ENCODE data around the gene KLHL8.
"Not testable (repeated sequence)": the region's sequence is repeated elsewhere in the genome, so short reads cannot be mapped to it uniquely, and the experiment has no call there.

The KLHL8 gene

GRCh38 chr4:87225936-87226335 lies 5.5 kb upstream of the KLHL8 start:
- no peak for DNase-seq

- DNase-seq: no peak
Observed at GRCh38 chr4:87224141-87224923, 3.9 kb upstream of the KLHL8 start.

- peak; percentile 41 for DNase-seq
Observed at GRCh38 chr4:87219632-87220093, 755 bp downstream of the KLHL8 start.

GRCh38 chr4:87217235-87217763 lies 3.1 kb downstream of the KLHL8 start:
- DNase-seq: not testable (repeated sequence)

- DNase-seq: no peak
Observed at GRCh38 chr4:87216469-87216868, 3.9 kb downstream of the KLHL8 start.

- no peak for DNase-seq
Observed at GRCh38 chr4:87213421-87214075, 6.9 kb downstream of the KLHL8 start.

GRCh38 chr4:87211249-87211952 lies 9.0 kb downstream of the KLHL8 start:
- DNase-seq: no peak

GRCh38 chr4:87209696-87210095 lies 10.7 kb downstream of the KLHL8 start:
- DNase-seq: no peak

GRCh38 chr4:87209182-87209581 lies 11.2 kb downstream of the KLHL8 start:
- no peak for DNase-seq

- DNase-seq: no peak
Observed at GRCh38 chr4:87204559-87204958, 15.9 kb downstream of the KLHL8 start.

- no peak for DNase-seq
Observed at GRCh38 chr4:87196927-87197326, 23.5 kb downstream of the KLHL8 start.

GRCh38 chr4:87196146-87196545 lies 24.3 kb downstream of the KLHL8 start:
- DNase-seq: no peak

GRCh38 chr4:87193958-87194675 lies 26.3 kb downstream of the KLHL8 start:
- no peak for DNase-seq

GRCh38 chr4:87192145-87192919 lies 28.1 kb downstream of the KLHL8 start:
- DNase-seq: no peak

GRCh38 chr4:87188932-87189331 lies 31.5 kb downstream of the KLHL8 start:
- DNase-seq: no peak

- DNase-seq: no peak
Observed at GRCh38 chr4:87188048-87188447, 32.4 kb downstream of the KLHL8 start.

GRCh38 chr4:87185146-87185870 lies 35.1 kb downstream of the KLHL8 start:
- no peak for DNase-seq

- DNase-seq: no peak
Observed at GRCh38 chr4:87180767-87181166, 39.7 kb downstream of the KLHL8 start.

GRCh38 chr4:87179751-87180150 lies 40.7 kb downstream of the KLHL8 start:
- DNase-seq: no peak

- no peak for DNase-seq
Observed at GRCh38 chr4:87174672-87175071, 45.7 kb downstream of the KLHL8 start.

- DNase-seq: no peak
Observed at GRCh38 chr4:87171944-87172343, 48.5 kb downstream of the KLHL8 start.

All from activated CD4-positive, alpha-beta T cell treated with anti-CD3 and anti-CD28 coated beads, Interleukin-2, amount 50 U/mL, for 1 hour (primary cell).